OCI-LY3 (cell line): ENCODE results near the gene NUMBL.

Source experiments
- H2AFZ ChIP-seq: fragments of 200-600, 300-600 bp; shearing (Covaris generic); 2 replicates; pipeline ENCODE4 v1.6.0; 2014; ENCODE audit warnings: antibody characterized with exemption, low read depth, low read length
- H3K27ac ChIP-seq: fragments of 200-600, 300-600 bp; sonication (generic); 2 replicates; pipeline ENCODE4 v1.5.1; 2014; ENCODE audit warnings: mild to moderate bottlenecking, low read length, moderate library complexity, mixed read lengths
- H3K27me3 ChIP-seq: fragments of 200-600, 300-600 bp; sonication (generic); 2 replicates; pipeline ENCODE4 v1.6.1; 2014; ENCODE audit warnings: low read depth, low read length, mixed read lengths
- H3K36me3 ChIP-seq: fragments of 200-600, 300-600 bp; sonication (generic); replicated peaks from 2 replicates; pipeline ENCODE3; 2014; ENCODE audit warnings: low read depth, low read length, mixed read lengths
- H3K4me1 ChIP-seq: fragments of 300-600, 200-600 bp; sonication (generic); 2 replicates; pipeline ENCODE4 v1.6.1; 2014; ENCODE audit warnings: low read length, mixed read lengths
- H3K4me2 ChIP-seq: fragments of 200-600, 300-600 bp; sonication (generic); 2 replicates; pipeline ENCODE4 v1.6.1; 2014; ENCODE audit warnings: low read length, mixed read lengths
- H3K4me3 ChIP-seq: fragments of 300-600, 200-600 bp; sonication (generic); 2 replicates; pipeline ENCODE4 v1.5.1; 2014; ENCODE audit warnings: antibody characterized with exemption, mild to moderate bottlenecking, low read length, moderate library complexity
- H3K79me2 ChIP-seq: fragments of 300-600, 200-600 bp; shearing (Covaris generic); 2 replicates; pipeline ENCODE4 v1.6.1; 2014; ENCODE audit warnings: mild to moderate bottlenecking, low read length, mixed read lengths
- H3K9ac ChIP-seq: fragments of 300-600, 200-600 bp; shearing (Covaris generic); 2 replicates; pipeline ENCODE4 v1.6.0; 2014; ENCODE audit warnings: mild to moderate bottlenecking, low read length, moderate library complexity
- H3K9me3 ChIP-seq: fragments of 200-600, 300-600 bp; shearing (Covaris generic); 2 replicates; pipeline ENCODE4 v1.6.1; 2014; ENCODE audit warnings: low read length, mixed read lengths; ENCODE audit not compliant: insufficient read depth
- H4K20me1 ChIP-seq: fragments of 200-600, 300-600 bp; sonication (generic); 2 replicates; pipeline ENCODE4 v1.6.1; 2016; ENCODE audit warnings: low read length, mixed read lengths; ENCODE audit not compliant: insufficient read depth
- EZH2phosphoT487 ChIP-seq: fragments of 200-600 bp; shearing (Covaris generic); IDR thresholded peaks from 2 replicates; pipeline ENCODE4 v1.6.1; 2018; ENCODE audit warnings: antibody characterized with exemption, mixed run types, low read depth
- TF ChIP-seq, protein P1 (sequence below): fragments of 200-600, 300-600 bp; sonication (generic); IDR thresholded peaks from 2 replicates; pipeline ENCODE4 v1.5.1; 2014; ENCODE audit warnings: antibody characterized with exemption, low read length, low read depth

Gene NUMBL

DNA sequence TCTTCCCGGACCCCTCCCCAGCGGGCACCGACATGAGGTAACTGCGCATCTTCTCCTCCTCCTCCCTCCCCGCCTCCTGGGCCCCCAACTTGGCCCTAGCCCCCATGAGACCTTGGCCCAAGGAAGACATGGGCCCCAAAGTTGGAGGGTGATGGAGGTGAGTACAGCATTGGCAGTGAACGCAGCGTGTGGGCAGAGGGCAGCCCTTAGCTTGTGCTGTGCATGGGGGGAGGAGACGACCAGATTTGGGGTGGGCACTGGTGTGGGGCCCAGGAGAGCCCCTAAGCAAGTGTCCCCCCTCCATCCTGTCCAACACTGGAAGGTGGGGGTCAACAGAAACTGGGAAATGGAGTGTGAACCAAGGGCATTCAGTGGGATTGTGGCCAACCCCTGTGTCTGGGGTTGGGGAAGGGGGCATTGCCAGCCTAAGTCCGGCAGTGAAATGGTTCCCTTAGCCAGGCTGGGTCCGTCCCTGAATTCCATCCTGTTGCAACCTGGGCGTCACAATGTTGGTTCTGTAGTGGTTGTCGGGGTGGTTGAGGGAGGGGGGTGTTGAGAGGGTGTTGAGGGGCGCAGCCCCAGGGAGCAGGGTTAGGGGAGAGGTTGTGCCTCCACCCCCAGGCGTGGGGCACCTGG lies 23.5 kb downstream of the NUMBL start:
- H3K36me3 ChIP-seq: peaks cover 11% of the 10 kb centered on the region
- H2AFZ ChIP-seq: no peak overlapping the region
- H3K9ac ChIP-seq: no peak overlapping the region
- no peaks in the 10 kb centered on the region for H3K27me3 ChIP-seq
- H3K4me3 ChIP-seq: no peak overlapping the region
- H3K9me3 ChIP-seq: no peaks in the 10 kb centered on the region
- no peak overlapping the region for H3K27ac ChIP-seq
- TF ChIP-seq EZH2phosphoT487: no peak
- TF ChIP-seq, protein P1, sequence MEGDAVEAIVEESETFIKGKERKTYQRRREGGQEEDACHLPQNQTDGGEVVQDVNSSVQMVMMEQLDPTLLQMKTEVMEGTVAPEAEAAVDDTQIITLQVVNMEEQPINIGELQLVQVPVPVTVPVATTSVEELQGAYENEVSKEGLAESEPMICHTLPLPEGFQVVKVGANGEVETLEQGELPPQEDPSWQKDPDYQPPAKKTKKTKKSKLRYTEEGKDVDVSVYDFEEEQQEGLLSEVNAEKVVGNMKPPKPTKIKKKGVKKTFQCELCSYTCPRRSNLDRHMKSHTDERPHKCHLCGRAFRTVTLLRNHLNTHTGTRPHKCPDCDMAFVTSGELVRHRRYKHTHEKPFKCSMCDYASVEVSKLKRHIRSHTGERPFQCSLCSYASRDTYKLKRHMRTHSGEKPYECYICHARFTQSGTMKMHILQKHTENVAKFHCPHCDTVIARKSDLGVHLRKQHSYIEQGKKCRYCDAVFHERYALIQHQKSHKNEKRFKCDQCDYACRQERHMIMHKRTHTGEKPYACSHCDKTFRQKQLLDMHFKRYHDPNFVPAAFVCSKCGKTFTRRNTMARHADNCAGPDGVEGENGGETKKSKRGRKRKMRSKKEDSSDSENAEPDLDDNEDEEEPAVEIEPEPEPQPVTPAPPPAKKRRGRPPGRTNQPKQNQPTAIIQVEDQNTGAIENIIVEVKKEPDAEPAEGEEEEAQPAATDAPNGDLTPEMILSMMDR: no peak
- peaks cover 9% of the 10 kb centered on the region for H3K4me1 ChIP-seq
- no peaks in the 10 kb centered on the region for H3K79me2 ChIP-seq
- H3K4me2 ChIP-seq: no peak overlapping the region
- H4K20me1 ChIP-seq: no peaks in the 10 kb centered on the region

DNA sequence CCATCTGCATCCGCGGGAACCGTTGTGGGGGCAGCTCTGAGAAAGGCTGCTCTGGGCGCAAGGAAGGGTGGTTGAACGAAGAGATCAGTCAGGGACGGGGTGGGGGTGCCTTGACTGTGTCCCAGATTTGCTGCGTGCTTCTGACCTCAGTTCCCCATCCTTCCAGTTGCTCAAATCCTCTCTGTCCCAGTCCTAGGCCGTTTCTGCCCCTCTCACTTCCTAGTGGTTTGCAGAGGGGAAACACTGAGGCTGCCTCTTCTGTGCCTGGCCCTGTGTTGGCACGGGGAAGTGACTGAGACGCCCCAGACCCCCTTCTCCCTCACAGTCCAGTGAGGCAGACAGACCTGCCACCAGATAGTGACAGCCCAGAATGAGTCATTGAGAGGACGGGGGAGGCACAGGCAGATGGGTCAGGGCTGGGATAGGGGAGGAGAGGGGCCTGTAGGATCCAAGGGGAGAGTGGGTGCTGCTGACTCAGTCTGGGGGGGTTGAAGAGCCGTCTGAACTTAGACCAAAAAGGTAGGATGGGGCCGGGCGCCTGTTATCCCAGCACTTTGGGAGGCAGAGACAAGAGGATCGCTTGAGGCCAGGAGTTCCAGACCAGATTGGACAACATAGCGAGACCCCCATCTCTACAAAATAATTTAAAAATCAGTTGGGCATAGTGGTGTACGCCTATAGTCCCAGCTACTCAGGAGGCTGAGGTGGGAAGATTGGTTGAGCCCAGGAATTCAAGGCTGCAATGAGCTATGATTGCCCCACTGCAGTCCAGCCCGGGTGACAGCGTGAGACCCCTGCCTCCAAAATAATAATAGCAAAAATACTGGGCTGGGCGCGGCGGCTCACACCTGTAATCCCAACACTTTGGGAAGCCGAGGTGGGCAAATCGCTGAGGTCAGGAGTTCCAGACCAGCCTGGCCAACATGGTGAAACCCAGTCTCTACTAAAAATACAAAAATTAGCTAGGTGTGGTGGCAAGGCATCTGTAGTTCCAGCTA lies 26.5 kb downstream of the NUMBL start:
- Histone ChIP-seq H3K27me3 (0 out of 2 replicates have a peak, but pooled peaks cover 7% of the 10 kb centered on the region), H3K4me3 (peak overlapping the region; percentile 87), H3K9ac (peak overlapping the region; percentile 72), H3K79me2 (no peaks in the 10 kb centered on the region), H3K36me3 (peaks cover 4% of the 10 kb centered on the region), H3K27ac (no peak overlapping the region), H2AFZ (peak overlapping the region; percentile 86), H3K4me2 (peak overlapping the region; percentile 78), H3K9me3 (no peaks in the 10 kb centered on the region), H3K4me1 (peaks cover 9% of the 10 kb centered on the region), H4K20me1 (no peaks in the 10 kb centered on the region)
- no peak for TF ChIP-seq EZH2phosphoT487
- TF ChIP-seq, protein P1: no peak

DNA sequence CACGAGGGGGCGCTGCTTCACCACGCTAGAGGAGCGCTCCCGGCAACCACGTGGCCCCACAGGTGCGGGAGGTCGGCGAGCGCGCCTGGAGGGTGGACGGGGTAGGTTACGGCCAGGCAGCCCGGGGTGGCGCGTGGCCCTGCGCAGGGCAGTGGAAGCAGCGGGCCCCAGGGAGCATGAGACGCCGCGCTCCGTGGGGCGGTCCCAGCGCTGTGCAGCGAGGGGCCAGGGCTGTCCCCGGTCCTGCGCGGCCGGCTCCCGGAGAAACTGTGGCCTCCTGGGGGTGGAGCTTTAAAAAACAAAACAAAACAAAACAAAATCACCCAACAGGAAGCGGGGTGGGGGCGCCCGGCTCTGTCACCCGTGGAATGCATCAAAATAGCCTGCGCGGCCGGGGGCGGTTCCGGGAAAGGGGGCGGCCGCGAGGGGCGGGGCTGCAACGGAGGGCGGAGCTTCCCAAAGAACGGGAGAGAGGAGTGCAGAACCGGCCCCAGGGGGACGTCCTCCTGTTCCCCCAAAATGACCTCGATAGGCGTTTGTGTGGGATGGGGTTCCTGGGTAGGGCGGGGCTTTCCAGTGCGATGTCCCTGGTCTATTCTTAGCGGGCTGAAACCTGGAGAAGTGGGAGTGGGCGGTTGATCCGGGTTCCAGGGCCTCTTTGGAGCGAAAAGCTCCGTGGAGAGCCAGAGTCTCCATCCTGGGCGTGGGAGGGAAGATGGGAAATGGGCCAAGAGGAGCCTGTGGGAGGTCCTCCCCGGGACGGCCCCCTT lies 27.3 kb downstream of the NUMBL start:
- Histone ChIP-seq H3K27ac (peak overlapping the region; percentile 35), H3K4me1 (peaks cover 9% of the 10 kb centered on the region), H3K9ac (peak overlapping the region; percentile 72), H3K36me3 (no peaks in the 10 kb centered on the region), H3K9me3 (no peaks in the 10 kb centered on the region), H3K27me3 (peaks cover 7% of the 10 kb centered on the region; the same call in 1 of the 2 replicates), H3K4me2 (peak overlapping the region; percentile 78), H3K79me2 (no peaks in the 10 kb centered on the region), H4K20me1 (no peaks in the 10 kb centered on the region), H3K4me3 (peak overlapping the region; percentile 87), H2AFZ (peak overlapping the region; percentile 86)
- TF ChIP-seq, protein P1: no peak; the same call in 1 of the 2 replicates
- TF ChIP-seq EZH2phosphoT487: no peak
